HG02938 (cell line): ENCODE data around the gene MYO5B.

Experiments
- ATAC-seq: cut with Tn5 transposase; IDR thresholded peaks from one replicate; pipeline ENCODE4 v1.9.1; 2021; ENCODE audit warnings: mild to moderate bottlenecking, moderate library complexity; ENCODE audit not compliant: unreplicated experiment

MYO5B gene

GRCh38 chr18:49976001-49976400 is 218.9 kb downstream of the MYO5B start:
- ATAC-seq: no peak

DNA sequence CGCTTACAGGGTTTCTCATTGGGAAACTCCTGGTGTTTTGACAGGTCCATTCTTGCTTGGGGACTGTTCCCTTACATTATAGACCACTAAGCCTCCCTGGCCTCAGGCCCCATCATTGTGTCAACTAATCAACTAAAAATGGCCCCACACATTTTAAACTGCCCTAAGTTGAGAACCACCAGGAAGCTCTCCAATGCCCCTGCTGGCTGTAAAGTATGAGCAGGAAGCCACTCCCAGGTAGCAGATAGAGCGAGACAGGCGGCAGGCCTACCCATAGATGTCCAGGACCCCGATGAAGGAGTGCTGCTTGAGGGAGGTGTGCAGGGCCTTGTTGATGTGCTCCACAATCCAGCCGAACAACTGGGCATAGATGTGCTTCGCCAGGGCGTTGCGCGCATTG is 220.9 kb downstream of the MYO5B start:
- ATAC-seq: no peak

GRCh38 chr18:49973592-49973991 is 221.4 kb downstream of the MYO5B start:
- no peak for ATAC-seq

DNA sequence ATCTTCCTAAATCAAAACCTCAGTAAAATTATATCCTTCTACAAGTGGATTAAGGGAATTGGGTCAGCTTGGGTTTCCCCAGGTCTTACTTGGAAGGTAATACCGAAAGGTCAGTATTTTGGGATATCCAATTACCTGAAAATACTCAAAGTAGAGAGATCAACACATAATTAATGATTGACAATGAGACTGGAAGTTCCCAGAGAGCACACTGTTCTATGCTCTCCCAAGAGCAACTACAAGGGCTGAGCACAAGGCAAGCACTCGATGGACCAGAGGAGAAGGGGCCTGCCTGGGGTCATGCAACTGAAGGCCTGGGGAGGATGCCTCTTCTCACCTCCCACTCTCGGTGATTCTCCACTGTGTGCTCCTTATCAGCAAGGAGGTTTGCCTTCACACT is 222.4 kb downstream of the MYO5B start:
- ATAC-seq: no peak

DNA sequence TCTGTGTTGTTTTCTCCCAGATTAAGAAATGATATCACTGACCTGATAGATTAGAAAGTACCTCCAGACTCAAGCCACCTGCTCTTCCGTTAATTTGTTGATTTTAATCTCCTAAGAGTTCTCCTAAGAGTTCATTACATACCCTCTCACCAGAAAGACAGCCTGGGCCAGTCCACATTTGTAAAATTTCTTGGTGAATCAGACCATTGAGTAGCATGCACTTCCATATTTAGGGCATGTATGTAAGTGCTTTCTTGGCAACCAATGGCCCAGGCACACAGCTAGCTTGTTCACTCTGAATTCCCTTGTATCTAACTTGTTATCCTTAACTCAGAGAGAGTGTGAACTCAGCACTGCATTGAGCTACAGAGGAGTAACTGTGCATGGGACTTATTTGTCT is 223.5 kb downstream of the MYO5B start:
- no peak for ATAC-seq

- peak; percentile 72 for ATAC-seq
These were observed 224.6 kb downstream of the MYO5B start for GRCh38 chr18:49970319-49970718.

DNA sequence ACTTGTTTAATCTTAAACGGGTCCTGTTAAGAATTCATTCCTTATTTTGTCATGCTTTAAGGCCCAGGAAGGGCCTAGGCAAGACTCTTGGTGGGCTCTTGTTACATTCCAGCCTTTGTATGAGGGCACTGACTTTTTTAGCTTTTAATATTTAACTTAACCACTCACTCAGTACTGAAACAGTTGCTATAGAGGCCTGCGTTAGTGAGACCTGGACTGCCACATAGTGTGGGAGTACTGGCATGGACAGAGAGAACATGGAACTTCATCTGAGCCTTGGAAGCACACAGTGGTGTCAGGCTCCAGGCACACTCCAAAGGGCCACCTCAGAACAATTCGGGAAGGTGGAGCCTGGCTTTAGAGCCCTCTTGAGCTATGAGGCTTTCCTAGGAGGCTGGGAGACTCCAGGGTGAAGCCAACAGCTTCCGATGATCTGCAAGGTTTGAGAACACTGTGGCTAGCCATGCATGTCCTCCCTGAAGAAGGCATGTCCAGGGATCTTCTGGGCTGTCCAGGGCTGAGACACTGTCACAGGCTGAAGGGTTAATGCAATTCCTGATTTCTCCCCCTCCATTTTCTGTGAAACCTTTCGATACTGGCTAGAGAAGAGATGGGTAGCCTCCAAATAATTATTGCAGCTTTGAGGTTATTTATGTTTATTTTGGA is 226.2 kb downstream of the MYO5B start:
- no peak for ATAC-seq

- no peak for ATAC-seq
These were observed 227.2 kb downstream of the MYO5B start for GRCh38 chr18:49967636-49968313.

DNA sequence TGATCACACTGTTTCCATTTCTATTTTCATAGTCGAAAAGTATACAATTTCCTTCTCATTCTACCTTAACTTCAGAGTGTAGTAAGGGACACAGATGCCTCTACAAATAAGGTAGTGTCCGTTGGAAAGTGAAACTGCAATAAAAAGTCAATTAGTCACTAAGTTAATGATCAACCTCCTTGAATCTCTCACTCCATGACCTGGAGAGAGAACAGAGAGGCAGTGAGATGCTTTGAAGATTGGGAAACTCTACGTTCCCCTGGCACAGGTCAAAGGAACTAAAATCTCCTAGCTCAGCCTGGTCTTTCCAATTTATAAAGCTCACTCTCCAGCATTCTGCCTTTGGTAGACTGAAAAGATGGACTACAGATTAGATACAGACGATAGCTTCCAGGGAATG is 227.8 kb downstream of the MYO5B start:
- peak; percentile 82 for ATAC-seq

- no peak for ATAC-seq
These were observed 228.9 kb downstream of the MYO5B start for GRCh38 chr18:49966090-49966489.

- no peak for ATAC-seq
These were observed 231.7 kb downstream of the MYO5B start for GRCh38 chr18:49963217-49963616.

DNA sequence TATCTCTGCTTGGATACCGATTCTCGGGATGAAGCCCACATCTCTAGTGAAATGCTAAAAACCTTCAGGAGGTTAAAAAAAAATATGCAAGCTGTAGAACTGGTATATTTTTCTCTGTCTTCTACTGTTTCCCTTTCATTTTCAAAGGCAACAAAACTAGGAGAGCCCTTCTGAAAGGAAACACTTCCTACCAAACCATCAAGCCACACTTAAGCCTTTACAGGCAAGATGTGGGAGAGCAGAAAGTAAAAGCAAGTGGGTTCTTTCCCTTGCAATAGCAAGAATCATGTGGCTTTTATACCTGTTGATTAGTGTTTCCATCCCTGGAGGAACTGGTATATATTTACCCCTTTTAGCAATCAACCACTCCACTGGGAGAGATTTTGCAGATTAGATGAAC is 233.7 kb downstream of the MYO5B start:
- no peak for ATAC-seq

GRCh38 chr18:49960376-49960775 is 234.6 kb downstream of the MYO5B start:
- no peak for ATAC-seq

GRCh38 chr18:49959176-49959575 is 235.8 kb downstream of the MYO5B start:
- peak; percentile 67 for ATAC-seq

DNA sequence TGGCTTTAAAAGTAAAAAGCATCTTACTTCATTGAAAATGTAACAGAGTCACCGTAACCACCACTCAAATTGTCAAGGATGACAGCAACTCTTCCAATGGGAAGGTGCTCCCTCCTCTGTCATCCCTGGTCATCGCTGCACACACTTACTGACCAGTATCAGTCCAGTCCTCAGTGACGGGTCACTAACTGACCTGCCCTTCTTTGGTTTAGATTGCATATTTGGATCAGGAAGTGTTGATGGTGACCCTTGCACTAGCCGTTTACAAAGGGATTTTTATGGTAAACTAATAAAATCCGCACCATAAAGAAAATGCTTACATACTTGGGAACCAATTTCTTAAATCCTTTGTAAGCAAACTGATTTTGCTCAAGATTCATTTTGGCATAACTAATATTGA is 239.7 kb downstream of the MYO5B start:
- ATAC-seq: no peak

DNA sequence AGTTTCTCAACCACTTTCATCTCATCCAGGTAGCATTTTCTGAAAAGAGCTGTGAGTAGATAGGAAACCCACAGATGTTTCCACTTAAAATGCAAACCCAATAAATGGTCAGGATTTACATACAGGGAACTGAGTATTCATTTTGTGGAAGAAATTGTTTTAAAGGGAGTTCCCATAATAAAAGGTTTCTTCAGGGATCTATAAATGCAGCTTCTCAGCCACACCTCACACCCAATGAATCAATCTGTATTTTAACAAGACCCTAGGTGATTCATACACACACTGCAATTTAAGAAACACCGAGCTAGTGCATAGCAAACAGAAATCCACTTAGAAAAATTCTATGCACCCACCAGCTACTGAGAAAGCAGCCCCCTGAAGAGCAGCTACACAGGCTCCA is 241.6 kb downstream of the MYO5B start:
- no peak for ATAC-seq

DNA sequence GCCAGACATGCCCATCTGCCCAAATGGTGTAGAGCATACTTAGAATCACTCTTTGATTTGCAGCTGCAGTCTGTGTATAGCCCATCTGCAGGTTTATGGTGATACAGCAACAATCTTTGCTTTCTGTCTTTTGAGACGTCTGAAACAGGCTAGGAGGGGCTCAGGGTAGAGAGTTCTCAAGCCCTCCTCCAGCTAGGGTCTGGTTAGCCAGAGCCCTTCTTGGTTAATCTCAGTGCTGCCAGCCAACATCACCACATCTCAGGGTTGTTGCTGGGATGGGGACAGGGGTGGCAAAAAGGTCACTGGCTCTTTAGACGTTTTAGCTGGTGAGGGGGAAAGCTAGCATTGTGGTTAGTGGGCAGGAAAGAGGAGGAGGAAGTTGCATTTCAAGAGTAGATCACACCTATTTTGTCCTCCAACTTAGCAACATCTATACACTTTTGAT is 245.0 kb downstream of the MYO5B start:
- no peak for ATAC-seq

- ATAC-seq: no peak
These were observed 246.0 kb downstream of the MYO5B start for GRCh38 chr18:49948975-49949374.

DNA sequence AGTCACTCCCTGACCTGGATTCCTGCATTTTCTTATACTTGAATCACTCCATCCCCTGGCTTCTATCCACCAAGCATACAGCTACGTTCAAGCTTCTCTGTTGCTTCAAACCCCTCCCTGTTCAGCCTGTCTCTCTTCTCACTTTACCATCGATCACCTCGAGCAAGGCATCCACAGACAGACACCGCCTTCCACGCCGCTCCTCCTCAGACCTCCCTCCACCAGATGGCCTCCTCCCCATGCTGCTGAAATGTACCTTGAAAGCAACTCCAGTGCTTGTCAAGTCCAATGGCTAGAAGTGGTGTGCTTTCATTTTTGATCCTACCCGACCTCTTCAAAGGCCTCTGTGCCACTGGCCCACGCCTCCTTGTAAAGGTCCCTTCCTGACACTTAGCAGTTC is 250.3 kb downstream of the MYO5B start:
- no peak for ATAC-seq

DNA sequence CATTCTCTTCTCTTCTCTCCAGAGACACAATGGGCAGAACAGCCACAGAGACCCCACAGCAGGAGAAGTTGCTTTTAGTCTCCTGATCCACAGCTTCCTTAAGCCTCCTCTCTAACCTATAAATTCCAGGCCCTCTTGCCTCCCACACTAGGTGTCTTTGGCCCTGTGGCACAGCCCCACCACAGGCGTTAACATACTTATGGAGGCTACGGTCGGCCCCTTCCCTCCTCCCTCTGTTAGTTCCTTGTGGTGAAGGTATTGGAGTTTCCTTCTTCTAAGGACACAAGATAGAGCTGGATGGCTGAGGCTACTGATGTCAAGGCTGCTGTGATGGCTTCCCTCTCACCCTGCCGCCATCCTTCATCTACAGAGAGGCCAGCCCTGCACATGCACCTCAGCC is 258.1 kb downstream of the MYO5B start:
- ATAC-seq: no peak

DNA sequence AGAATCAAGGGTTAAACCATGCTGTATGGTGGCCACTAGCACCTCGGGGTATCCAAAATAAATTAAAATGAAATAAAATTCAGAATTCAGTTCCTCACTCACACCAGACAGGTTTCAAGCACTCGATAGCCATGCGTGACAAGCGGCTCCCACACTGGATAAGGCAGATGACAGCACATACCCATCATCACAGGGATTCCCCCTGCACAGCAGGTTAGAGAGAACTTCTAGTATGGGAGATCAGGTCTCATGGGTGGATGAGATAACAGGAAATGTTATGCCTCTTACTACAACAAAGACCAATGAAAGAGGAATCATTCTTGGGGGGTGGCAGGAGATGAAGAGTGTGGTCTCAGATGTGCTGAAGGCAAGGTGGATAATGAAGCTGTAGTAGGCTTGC is 259.7 kb downstream of the MYO5B start:
- ATAC-seq: no peak

- ATAC-seq: no peak
These were observed 260.5 kb downstream of the MYO5B start for GRCh38 chr18:49934457-49934856.
